ENCODE measurements around the gene MRPS30.
"Not testable (repeated sequence)": the region's sequence is repeated elsewhere in the genome, so short reads cannot be mapped to it uniquely, and the experiment has no call there.

DNA sequence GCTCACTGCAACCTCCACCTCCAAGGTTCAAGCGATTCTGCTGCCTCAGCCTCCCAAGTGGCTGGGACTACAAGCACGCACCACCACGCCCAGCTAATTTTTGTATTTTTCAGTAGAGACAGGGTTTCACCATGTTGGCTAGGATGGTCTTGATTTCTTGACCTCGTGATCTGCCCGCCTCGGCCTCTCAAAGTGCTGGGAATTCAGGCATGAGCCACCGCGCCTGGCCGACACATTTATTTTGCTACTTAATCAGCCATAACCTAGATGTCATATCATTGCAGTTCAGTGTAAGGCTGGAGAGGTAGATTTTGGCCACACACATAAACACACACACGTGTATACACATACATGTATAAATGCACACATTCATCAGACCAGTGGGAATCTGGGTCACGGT lies 36.4 kb upstream of the MRPS30 start:
- TF ChIP-seq CTCF (IDR thresholded peaks at IDR 0.05; ENCODE audit: low read depth, low read length); EZH2phosphoT487 (IDR thresholded peaks at IDR 0.05; ENCODE audit: low read depth): not testable (repeated sequence)
